ENCODE measurements around the gene OR1Q1. TPM values are rescaled to one million over a fixed set of nuclear protein-coding genes. Genes with fewer than 3 reads are reported as not detected.
"Not testable (repeated sequence)": the region's sequence is repeated elsewhere in the genome, so short reads cannot be mapped to it uniquely, and the experiment has no call there.

The OR1Q1 gene, protein sequence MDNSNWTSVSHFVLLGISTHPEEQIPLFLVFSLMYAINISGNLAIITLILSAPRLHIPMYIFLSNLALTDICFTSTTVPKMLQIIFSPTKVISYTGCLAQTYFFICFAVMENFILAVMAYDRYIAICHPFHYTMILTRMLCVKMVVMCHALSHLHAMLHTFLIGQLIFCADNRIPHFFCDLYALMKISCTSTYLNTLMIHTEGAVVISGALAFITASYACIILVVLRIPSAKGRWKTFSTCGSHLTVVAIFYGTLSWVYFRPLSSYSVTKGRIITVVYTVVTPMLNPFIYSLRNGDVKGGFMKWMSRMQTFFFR
- not detected for total RNA-seq

DNA sequence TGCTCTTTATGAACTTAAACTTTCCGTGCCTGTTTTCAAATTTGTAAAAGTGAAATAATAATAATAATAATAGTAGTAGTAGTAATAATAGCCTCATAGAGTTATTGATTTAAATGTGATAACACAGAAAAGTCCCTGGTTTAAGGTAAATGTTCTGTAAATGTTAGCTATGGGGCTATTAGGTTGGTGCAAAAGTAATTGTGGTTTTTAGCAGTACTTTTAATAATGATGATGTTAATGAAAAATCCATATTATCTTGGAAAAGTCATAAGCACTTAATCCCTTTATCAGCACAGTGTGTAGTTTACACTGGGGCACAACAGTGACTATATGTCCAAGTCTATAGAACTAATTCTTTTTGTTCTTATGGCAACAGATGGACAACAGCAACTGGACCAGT is at the start of gene OR1Q1:
OR1Q1 (plus strand) TSS at position 377 of the 400 bp plus-strand sequence; CDS start at position 377, 0 bp downstream.
- TF ChIP-seq POLR2A (IDR thresholded peaks at IDR 0.05) = no peak
- TF ChIP-seq, protein P1, sequence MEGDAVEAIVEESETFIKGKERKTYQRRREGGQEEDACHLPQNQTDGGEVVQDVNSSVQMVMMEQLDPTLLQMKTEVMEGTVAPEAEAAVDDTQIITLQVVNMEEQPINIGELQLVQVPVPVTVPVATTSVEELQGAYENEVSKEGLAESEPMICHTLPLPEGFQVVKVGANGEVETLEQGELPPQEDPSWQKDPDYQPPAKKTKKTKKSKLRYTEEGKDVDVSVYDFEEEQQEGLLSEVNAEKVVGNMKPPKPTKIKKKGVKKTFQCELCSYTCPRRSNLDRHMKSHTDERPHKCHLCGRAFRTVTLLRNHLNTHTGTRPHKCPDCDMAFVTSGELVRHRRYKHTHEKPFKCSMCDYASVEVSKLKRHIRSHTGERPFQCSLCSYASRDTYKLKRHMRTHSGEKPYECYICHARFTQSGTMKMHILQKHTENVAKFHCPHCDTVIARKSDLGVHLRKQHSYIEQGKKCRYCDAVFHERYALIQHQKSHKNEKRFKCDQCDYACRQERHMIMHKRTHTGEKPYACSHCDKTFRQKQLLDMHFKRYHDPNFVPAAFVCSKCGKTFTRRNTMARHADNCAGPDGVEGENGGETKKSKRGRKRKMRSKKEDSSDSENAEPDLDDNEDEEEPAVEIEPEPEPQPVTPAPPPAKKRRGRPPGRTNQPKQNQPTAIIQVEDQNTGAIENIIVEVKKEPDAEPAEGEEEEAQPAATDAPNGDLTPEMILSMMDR (IDR thresholded peaks at IDR 0.05) = no peak
- H3K4me1 ChIP-seq = no peaks in the 10 kb centered on the region
- intact Hi-C loops (cut with DNase I) = no loop called here
- DNase-seq = no peak
- H3K4me3 ChIP-seq = no peak within 1 kb of the TSS
- no peaks in the 10 kb centered on the region for H3K36me3 ChIP-seq
- no peaks in the 10 kb centered on the region for H3K9me3 ChIP-seq
- no peaks in the 10 kb centered on the region for H3K27me3 ChIP-seq
- H3K27ac ChIP-seq = no peak within 1 kb of the TSS
- 71 to 83% methylated on average over 1 of the region's 1 CpG for WGBS, 2 donors

DNA sequence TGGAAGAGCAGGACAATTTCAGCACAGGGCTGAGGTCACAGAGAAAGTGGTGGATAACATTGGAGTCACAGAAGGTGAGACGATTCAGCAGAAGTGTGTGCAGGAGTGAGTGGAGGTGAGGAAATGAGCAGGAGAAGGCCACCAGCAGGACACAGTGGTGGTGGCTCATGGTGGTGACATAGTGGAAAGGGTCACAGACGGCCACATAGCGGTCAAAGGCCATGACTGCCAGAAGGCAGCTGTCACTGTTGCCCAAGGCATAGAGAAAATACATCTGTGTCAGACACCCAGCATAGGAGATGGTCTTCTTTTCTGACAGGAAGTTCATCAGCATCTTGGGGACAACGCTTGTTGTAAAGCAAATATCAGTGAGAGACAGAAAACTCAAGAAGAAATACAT is 46.6 kb upstream of the OR1Q1 start:
- Histone ChIP-seq H3K36me3 (no peaks in the 10 kb centered on the region), H3K9me3 (no peaks in the 10 kb centered on the region), H3K27me3 (no peaks in the 10 kb centered on the region), H3K4me3 (no peak overlapping the region), H3K4me1 (no peaks in the 10 kb centered on the region), H3K27ac (no peak overlapping the region)
- intact Hi-C loops (cut with DNase I) = no loop called here
- no peak for DNase-seq
- WGBS, 2 donors = 75 to 84% methylated on average over 4 of the region's 4 CpGs
- TF ChIP-seq POLR2A (IDR thresholded peaks at IDR 0.05) = no peak
- TF ChIP-seq, protein P1 (IDR thresholded peaks at IDR 0.05) = no peak

DNA sequence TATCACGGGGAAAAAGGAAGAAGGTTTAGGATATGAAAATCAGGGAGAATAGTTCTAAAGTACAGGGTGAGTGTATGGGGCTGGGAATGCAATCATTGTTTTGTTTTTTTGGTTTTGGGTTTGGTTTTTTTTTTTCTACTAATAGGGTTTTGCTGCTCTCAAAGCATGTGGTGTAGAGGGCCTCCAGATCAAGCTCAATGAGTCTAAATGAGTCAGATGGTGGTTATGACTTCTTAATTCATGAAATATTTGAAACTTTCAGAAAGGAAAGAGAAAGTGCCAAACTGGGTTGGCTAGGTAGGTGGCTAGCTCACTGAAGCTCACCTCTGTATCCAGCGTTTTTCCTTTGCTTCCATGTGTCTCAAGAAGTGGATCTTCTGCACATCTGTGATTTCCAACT is 42.1 kb upstream of the OR1Q1 start:
- DNase-seq = no peak
- intact Hi-C loops (cut with DNase I) = no loop called here
- peaks cover 0 to 5% (median 0%) of the 10 kb centered on the region in 3 donors for H3K9me3 ChIP-seq
- WGBS, 2 donors = 64 to 77% methylated on average over 2 of the region's 2 CpGs
- no peaks in the 10 kb centered on the region for H3K27me3 ChIP-seq
- no peak overlapping the region for H3K4me3 ChIP-seq
- no peaks in the 10 kb centered on the region for H3K4me1 ChIP-seq
- H3K27ac ChIP-seq = no peak overlapping the region
- H3K36me3 ChIP-seq = peaks cover 0 to 4% (median 0%) of the 10 kb centered on the region in 3 donors
- TF ChIP-seq, protein P1 (IDR thresholded peaks at IDR 0.05) = no peak
- no peak for TF ChIP-seq POLR2A (IDR thresholded peaks at IDR 0.05)

DNA sequence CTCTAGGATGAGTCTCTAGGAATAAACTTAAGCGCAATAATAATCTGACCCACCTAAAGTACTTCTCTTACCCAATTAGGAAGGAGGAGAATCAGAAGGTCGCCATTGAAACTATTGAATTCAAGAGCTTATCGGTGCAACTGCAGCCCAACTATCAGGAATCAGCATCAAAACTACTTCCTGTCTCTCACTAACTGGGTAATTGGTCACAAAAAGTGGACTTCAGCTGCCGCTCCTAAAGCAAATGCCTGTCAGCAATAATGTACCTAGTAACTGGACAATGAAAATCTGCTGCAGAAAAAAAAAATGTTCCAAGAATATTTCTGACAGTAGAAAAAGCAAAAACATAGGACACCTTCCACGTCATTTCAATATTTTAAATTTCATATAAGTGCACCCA is 34.7 kb upstream of the OR1Q1 start:
- Histone ChIP-seq H3K27ac (no peak overlapping the region), H3K9me3 (peaks cover 0 to 5% (median 0%) of the 10 kb centered on the region in 3 donors), H3K4me3 (no peak overlapping the region), H3K27me3 (no peaks in the 10 kb centered on the region), H3K36me3 (peaks cover 0 to 4% (median 0%) of the 10 kb centered on the region in 3 donors), H3K4me1 (no peaks in the 10 kb centered on the region)
- no peak for TF ChIP-seq POLR2A (IDR thresholded peaks at IDR 0.05)
- TF ChIP-seq, protein P1 (IDR thresholded peaks at IDR 0.05) = no peak
- WGBS, 2 donors = 77 to 79% methylated on average over 5 of the region's 5 CpGs
- no peak for DNase-seq
- intact Hi-C loops (cut with DNase I) = no loop called here

DNA sequence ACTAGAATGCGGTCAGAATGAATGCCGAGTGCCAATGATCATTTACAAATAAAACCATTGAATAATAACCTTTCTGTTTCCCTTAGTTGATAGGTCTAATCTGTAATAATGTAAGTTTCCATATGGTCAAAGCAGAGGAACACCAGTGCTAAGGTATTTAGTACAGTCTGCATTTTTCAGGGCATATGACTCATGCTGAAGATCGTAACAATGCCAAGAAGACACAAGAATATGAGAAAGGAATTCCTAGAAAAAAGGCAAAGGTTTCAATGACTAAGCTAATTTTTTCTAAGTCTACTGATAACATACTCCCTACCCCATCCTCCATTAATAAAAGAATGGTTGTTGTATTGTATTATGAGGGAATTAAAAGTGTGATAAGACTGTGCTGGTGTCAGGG is 34.2 kb upstream of the OR1Q1 start:
- Histone ChIP-seq H3K36me3 (peaks cover 0 to 4% (median 0%) of the 10 kb centered on the region in 3 donors), H3K9me3 (peaks cover 0 to 5% (median 0%) of the 10 kb centered on the region in 3 donors), H3K4me1 (no peaks in the 10 kb centered on the region), H3K4me3 (no peak overlapping the region), H3K27ac (no peak overlapping the region), H3K27me3 (no peaks in the 10 kb centered on the region)
- TF ChIP-seq, protein P1 (IDR thresholded peaks at IDR 0.05) = no peak
- no peak for TF ChIP-seq POLR2A (IDR thresholded peaks at IDR 0.05)
- 66 to 72% methylated on average over 3 of the region's 3 CpGs for WGBS, 2 donors
- DNase-seq = no peak
- intact Hi-C loops (cut with DNase I) = no loop called here

DNA sequence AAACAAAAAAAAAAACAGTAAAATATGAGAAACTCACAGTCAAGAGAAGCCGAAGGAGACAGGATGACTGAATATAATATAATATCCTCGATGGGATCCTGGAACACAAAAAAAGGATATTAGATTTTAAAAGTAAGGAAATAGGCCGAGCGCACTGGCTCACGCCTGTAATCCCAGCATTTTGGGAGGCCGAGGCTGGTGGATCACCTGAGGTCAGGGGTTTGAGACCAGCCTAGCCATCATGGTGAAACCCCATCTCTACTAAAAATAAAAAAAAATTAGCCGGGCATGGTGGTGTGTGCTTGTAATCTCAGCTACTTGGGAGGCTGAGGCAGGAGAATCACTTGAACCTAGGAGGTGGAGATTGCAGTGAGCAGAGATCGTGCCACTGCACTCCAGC is 31.3 kb upstream of the OR1Q1 start, which contains the start of gene OR1L8:
OR1L8 (minus strand) TSS at position 101 of the 400 bp plus-strand sequence. CDS start 14,907 bp downstream, outside the sequence.
- 85 to 89% methylated on average over 8 of the region's 8 CpGs for WGBS, 2 donors
- DNase-seq; H3K27me3 ChIP-seq; H3K4me3 ChIP-seq; H3K36me3 ChIP-seq; H3K4me1 ChIP-seq; H3K27ac ChIP-seq; intact Hi-C loops (cut with DNase I); H3K9me3 ChIP-seq: not testable (repeated sequence)

Data from esophagus squamous epithelium (tissue), 5 donors.